NCI-H2107 treated with DMSO at 0.1 percent for 48 hours (cell line): ENCODE results near the gene IER5.
A peak's percentile ranks its signal among the peaks of the same experiment; 100 is the strongest.

Experiments used
- DNase-seq: peaks from one replicate; lab custom pipeline; 2025; ENCODE audit not compliant: unreplicated experiment; lab: John Stamatoyannopoulos, UW

IER5 gene

DNA sequence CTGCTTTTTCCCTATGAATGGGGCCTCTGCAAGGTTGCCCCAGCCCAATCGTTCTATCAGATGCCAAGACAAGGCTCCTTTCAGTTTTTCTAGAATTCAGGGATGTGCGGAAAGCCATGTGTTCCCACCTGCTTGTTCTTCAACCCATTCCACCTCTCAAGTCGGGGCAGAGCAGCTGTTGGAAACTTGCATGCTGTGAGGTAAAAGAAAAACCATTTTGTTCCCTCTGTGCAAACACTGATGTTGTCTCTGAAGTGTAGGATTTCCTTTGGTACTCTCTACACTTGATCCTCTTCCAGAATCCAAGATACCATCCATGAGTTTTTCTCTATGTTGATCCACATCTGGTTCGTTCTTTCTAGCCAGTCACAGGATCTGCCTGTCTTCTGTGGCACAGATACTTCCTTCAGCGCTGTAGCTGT, 7.3 kb downstream of the IER5 start:
- no peak for DNase-seq

DNA sequence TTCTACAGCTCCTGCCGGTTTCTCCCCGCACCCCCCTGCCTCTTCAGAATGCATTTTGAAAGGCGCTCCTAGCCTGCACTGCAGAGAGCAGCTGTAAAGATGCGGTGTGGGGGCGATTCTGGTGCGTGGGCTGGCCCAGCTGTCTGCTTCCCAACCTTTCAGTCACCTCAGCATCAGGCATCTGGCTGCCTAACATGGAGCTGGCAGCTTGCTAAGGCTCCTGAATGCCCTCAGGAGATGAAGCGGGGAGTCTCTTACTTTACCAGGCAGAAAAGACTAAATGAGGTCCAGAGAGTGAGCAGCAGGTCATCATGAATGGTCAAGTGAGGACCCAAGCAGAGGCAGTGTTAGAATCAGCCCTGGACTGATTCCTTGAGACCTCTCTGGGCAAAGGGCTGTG, 8.7 kb downstream of the IER5 start:
- DNase-seq, result no peak

DNA sequence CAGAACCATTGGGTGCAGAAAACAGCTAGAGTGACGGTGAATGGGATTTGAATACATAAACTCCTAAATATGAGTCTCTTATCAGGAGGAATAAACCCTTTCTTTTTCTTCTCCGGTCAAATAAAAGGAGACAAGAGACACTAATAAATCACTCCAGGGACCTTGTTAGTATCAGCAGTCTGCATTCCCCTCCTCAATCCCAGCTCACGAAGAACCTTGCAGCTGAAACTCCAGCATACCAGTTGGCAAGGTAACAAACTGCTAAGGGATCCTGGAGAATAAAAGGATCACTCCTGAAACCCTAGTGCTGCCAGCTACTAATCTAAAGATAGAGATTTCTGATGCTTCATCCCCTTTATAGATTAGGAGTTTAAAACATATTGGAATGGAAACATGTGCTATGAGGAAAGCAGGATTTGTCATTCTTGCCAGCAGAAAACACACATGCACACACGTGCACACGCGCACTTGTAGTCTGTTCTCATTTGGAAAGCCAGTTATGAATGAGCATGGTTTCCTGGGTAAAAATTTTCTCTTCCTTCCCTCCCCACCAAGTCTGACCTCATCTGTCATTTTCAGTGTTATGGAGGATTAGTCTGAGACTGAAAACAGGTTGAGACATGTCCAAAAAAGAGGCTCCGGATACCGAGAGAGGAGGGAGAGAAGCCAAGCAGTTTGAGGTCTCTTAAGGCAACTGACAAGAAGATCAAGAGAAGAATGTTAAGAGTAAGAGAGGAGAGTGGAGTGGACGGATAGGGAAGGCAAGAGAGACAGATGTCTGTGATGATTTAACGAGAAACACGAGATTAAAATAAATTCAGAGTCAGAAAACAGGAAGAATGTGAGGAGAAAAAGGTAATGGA, 10.9 kb downstream of the IER5 start:
- DNase-seq, result no peak

DNA sequence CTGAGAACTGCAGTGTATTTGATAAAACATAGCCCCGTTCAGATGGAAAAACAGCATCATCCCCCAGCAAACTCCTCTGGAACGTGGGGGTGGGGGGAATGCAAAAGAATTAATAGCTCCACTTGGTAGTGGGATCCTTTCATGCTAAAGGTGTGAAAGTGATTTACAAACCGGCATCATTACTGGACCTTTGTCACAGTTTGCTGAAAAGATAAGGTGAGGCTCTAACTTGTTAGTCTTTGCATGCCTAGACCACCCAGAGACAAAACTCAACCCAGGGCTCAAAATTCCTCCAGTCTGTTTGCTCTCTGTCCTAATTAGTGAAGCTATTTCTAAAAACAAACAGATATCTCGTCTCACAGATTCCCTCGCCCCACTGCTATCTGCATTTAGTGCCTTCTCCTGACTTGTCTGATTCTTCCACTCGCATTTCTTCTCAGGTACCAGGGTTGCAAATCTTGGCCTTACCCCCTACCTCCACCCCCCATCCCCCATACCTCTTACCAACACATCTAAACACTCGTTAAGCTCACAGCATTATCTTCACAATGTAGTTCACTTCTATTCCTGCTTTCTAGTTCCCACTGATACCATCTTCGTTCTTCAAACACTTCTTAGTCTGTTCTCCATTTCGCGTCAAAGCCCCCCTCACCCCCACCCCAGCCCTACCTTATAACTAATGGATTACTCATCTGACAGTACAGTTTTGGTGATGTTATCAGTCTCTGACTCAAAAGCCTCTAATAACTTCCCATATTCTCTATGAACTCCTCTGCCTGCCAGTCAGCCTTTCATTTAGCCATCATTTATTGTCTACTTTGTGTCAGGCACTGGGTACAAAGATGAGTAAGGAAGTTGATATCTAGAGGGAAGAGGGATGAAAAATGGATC, 11.8 kb downstream of the IER5 start:
- DNase-seq, result no peak

DNA sequence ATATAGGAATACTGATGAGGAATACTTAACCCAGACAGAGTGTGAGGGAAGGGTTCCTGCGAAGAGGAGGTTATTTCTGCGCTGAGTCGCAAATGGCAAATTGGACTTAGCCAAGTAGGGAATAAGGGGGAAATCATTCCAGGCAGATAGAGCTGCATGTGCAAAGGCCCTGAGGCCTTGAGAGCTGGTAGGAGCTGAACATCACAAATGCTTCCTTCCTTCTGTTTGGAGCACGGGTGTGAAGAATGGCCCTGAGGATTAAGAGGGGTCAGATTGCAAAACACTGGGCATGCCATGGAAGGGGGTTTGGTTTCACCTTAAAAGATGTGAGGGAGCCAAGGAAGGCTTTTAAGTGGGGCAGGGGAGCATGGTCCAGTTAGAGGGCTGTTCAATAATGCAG, 12.4 kb downstream of the IER5 start:
- no peak for DNase-seq

DNA sequence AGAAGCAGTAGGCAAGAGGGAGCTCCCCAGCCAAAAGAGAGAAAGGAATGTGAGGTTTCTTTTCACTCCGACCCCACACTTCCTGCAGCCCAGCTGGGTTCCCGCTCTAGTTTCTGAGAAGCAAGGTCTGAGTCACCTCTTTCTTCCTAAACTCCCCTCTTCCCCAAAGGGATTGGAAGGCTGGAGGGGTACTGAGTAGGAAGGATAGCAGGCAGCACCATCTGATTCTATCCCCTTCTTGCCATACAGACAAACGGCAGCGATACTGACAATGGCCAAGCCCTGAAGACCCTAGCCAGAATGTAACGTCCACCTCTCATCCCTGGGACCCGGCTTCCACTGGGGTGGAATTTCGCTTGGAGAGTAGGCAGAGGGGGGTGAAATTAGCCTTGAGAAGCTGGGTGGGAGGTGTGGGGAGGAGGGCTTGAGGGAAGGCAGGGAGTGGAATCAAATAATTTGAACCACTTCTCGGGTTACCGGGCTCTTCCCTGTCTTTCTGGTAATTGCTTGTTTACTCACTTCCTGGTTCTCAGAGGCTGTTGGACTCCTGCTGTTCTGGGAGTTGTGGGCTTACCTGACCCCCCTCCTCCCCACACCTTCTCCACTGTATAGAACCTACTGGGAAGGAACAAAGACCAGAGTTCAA, 13.2 kb downstream of the IER5 start:
- peak; percentile 97 for DNase-seq

DNA sequence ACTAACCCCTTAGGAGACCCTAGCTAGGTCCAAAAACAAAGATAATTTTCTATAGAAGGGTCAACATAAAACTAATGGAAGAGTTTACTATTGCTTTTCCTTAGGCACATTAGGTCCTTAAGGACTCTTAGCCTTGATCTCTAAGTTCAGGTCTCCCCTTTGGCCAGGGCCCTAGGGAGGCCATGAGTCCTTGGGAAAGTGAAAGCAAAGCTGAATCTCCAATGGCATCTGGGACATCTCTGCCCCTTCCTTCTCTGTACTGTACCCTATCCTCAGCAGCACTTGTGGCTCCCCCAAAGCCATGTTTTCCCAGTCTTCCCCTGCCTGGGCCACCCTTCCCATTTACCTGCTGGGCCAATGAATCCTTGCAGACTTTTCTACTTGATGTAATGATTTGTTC, 14.3 kb downstream of the IER5 start:
- peak; percentile 23 for DNase-seq

DNA sequence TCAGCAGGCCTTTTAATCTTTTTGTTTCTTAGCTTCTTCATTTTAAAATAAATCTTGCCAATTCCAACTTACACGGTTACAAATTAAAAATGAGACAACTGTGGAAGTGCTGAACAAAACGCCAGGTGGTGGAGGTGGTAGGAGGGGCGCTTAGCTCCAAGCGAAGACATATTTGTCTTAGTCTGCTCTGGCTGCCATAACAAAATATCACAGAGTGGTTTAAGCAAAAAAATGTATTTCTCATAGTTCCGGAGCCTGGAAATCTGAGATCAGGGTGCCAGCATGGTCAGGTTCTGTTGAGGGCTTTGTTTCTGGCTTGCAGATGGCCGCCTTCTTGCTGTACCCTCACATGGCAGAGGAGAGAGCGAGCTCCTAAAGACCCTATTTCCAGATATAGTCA, 14.9 kb downstream of the IER5 start:
- DNase-seq, result no peak

DNA sequence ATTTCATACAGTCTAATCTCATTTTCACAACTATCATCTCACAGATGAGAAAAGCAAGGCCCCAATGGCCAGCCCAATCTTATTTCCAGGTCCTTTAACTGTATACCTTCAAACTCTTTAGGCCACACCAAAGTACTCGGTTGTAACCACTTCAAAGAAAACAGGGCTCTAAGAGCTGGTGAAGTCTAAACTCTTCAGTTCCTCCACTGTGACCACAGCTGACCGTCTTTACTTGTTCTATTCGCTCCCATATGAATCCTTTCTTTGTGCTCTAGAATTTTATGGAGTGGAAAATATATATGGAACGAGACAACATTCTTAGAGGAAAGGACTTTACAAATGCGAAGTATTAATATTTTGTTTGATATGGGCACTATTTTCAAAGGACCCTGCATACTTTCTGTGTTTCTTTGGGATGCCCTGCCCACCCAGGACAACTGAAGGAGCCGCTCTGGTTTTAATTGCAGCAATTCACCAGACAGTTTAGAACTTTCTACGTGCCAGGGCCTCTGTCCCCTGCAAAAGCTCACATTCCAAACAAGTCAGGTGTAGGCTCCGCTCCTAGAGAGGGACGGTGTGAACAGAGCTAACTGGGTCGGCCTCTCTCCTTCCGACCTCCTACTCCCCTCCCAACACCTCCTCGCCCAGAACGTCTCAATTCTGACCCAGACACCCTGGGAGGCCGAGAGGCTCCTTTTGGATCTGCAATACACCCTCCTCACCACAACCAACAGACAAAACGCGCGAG, 15.7 kb downstream of the IER5 start:
- no peak for DNase-seq

DNA sequence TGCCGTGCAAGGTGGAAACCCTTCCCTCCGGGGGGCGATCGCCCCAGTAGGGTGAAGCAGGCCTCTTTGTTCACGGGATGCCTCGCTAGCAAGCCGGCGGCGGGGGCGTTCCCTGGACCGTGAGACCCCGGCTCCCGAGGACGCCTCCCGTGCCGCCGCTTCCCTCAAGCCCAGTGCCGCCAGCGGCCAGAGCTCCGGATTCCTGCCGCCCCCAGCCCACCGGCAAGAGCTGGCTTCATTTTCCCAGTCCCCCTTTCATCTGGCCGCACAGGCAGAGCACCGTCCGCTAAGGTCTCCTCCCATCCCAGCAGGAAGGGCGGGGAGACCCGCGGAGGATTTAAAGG, 16.3 kb downstream of the IER5 start:
- DNase-seq, result no peak

DNA sequence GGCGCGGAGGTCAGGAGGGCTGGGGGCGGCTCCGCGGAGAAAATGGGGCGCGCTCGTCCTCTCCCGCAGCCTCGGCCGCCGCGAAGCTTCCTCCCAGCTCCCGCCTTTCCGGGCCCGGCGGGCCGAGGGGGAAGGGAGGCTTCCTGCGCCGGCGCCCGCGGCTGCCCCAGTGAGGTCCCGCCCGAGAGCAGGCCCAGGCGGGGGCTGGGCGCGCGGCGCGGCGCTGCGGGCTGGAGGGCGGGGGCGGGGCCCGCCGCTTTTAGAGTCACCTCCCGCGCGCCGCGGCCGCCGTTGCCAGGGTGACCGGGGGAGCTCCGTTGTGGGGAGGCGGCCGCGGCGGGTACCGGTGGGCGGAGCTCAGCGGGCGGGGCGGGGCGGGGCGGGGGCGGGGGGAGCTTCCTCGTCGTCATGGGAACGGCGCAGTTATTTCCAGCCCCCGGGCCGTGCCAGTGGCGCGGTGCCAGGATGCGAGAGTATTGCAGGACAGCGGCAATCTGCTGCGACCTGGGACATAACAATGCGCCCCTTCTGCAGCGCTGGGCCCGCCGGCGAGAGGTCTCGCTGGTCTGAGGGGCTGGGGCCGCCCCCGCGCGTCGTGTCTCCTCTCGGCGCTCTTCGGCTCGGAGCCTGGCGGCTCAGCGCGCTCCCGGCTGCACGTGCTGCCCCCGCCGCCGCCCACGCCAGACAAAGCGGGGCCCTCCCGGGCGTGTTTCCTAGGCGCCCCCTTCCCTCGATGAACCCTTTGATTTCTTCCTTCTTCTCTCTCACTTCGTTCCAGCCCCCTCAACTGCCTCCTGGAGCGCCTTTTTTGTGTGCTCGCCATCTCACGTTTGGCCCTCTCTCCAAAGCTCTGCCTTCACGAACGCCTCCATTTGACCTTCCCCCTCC, 16.9 kb downstream of the IER5 start:
- DNase-seq, result peak; percentile 86

DNA sequence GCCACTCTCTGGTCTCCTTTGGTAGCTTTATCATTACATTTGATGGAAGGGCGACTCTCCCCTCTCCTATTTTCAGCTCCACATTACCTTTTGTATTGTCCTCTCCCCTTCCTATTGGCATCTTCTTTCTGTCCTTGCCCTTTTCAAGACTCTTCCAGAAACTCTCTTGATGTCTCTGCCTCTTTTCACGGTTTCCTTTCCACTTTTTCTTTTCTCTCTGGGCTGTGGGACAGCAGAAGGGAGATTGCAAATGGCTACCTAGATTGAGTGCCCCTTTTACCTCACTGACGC, 17.5 kb downstream of the IER5 start:
- DNase-seq, result no peak

DNA sequence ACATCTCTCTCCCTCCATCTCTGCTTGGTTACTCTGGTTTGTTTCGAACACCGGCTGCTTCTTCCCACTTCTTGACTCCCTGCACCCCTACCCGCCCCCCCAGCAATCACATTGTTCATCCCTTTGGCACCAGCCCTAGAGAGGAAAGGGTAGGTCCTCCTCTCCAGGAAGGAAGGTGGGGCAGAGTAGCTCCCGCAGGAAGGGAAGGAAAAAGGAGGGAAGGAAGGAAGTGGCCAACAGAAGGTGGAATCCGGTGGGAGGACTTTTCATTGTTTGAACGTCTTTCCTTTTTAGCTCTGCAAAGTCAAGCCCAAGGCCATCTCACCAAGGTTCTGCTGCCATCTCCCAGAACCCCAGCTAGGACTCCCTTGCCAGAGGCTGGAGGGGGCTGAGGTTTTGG, 18.0 kb downstream of the IER5 start:
- no peak for DNase-seq

DNA sequence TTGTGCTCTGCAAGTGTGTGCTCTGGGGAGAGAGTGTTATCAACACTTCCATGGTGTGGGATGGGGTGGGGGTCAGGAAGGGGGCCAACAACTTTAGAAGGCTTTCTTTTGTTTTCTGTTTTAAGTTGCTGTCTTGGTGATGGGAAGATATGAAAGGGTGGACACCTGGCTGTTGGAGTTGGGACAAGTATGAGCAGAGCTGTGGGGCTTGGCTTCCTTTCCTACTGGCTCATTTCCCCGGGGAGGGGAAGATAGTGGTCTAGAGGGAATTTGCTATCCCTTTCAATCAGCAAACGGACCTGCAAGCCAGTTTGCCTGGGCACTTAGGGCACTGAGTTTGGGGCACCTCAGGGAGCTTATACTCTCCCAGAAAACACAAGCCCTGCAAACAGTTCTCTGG, 19.2 kb downstream of the IER5 start:
- DNase-seq, result no peak

DNA sequence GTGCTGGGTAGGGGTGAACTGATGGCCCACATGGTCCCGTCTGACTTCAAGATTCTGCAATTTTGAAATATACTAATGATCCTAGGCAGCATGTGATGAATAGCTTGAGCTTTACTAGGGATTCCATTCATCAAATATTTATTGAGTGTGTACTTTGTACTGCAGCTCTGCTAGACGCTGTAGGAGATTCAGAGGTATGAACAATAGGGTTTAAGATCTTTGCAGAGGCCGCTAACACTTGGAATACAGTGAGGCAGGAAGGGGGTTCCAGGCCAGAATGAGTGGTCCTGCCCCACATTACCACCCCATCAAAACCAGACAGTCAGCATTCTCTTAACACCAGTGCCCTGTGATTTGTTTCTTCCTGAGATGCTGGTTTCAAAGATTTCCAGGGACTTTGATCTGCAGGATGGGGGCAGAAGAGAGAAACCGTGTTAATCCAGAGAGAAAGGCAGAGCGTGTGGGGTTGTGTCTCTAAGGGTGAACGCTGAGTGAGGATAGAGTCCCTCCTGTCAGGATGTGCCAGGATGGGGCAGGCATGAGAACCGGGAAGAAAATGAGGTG, 19.9 kb downstream of the IER5 start:
- no peak for DNase-seq

DNA sequence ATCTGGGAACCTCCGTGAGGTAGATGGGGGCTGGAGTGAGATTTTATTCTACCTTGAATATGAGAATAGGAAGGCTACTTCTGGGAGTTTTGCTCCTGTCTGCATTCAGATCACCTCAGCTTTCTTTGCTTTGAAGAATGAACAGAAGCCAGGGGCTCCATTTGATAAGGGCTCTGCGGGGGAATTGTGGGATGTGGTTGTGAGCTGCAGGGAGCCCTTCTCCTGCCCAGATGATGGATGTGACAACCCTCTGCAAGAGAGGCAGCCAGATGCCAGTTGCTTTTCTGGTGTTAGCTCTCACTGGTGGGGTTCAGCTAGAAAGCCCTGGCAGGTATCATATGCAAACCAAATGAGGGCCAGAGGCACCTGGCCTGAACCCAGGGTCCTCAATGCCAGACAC, 21.5 kb downstream of the IER5 start:
- peak; percentile 65 for DNase-seq

DNA sequence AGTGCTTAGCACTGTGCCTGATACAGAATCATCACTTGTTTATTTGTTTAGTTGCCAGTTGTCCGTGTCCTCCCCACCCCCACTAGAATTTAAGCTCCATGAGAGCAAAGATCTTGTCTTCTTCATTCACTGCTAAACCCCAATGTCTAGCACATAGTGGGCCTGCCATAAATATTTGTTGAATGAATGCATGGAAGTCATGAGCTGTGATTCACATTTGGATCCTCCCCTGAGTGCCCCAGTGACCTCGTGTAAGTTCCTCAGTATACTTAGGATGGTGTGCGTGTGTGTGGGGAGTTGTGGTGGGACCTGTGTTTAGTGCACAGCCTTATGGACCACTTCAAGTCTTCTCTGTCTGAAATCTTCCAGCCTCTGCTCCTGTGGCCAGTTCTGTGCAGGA, 23.1 kb downstream of the IER5 start:
- DNase-seq, result no peak

DNA sequence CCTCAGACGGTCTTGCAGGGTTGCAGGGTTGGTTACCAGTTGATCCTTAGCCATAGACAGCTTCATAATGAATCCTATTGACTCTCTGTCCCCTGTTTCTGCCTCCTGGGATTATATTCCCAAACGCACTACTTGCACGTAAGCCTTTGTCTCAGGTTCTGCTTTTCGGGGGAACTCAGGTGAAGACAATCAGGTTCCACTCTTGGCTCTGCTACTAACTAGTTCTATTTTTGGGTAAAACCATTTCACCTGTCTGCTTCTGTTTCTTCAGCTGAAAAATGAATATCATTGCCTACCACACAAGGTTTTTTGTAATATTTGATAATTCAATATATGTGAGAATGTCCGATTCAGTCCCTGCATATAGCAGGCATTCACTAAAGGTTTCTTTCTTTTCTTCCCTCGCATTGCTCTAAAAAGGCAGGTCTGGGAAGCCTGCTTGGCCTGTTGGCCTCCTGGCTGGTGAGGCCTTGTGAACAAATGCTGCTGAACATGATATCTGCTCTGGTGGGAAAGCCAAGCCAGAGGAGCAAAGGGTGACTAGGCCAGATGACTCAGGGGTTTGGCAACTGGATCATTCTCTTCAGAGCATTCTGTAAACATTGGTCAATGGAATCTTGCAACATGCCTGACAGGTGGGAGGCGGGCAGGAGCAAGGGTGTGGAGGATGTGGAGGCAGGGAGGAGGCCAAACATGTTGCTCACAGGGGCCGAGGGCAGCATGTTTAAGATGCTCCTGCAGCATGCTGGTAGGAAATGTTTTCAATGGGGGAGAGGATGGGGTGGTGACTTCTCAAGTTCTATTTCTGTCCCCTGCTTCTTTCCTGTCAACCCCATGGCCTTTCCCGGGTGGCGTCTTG, 23.8 kb downstream of the IER5 start:
- peak; percentile 58 for DNase-seq

DNA sequence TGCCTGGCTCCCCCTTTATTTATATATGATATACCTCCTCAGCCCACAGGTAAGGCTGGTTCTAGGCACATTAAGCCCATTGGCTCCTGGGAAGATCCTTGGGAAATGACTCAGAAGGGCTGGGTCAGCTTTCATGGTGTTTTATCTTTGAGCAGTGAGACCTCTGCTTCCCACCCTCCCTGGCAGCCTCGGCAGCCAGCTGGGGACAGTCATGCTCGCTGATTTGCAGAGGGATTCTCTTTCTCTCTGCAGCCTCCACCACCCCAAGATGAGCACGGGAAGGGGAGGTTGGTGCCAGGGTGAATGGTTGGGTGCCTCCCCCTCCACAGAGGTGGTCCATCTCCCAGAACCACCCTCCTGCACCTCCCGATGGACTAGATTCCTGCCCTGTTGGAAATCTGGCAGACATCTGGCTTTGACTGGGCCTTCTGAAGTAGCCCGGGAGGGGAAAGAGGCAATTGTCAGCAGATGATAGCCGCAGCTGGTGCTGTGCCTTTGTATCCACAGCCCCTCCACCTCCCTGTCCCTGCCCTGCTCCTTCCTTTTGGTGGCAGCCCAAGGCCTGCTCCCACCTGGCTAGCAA, 24.6 kb downstream of the IER5 start:
- no peak for DNase-seq
